Neural progenitor cell (in vitro differentiated cells): ENCODE measurements around the gene NAAA. TPM values are rescaled to one million over a fixed set of nuclear protein-coding genes. Genes with fewer than 3 reads are reported as not detected.

Experiments
- DNase-seq: peaks from one replicate; pipeline ENCODE4 v3.0.0-alpha.2; 2016; ENCODE audit warnings: low spot score
- H2AFZ ChIP-seq: fragments of 200-600 bp; sonication (generic); replicated peaks from 2 replicates; pipeline ENCODE4 v1.6.1; 2016; ENCODE audit warnings: antibody characterized with exemption
- H3F3A ChIP-seq: fragments of 200-600 bp; sonication (generic); 2 replicates; pipeline ENCODE4 v1.6.1; 2016; ENCODE audit warnings: antibody characterized with exemption, low read depth
- H3K27ac ChIP-seq: fragments of 200-600 bp; sonication (generic); 2 replicates; pipeline ENCODE4 v1.5.1; 2016; ENCODE audit warnings: mild to moderate bottlenecking
- H3K27me3 ChIP-seq: fragments of 200-600 bp; sonication (generic); 2 replicates; pipeline ENCODE4 v1.6.1; 2016; ENCODE audit warnings: mild to moderate bottlenecking, moderate library complexity
- H3K36me3 ChIP-seq: fragments of 200-600 bp; sonication (generic); 2 replicates; pipeline ENCODE4 v1.5.1; 2016
- H3K4me1 ChIP-seq: fragments of 200-600 bp; sonication (generic); 2 replicates; pipeline ENCODE4 v1.6.1; 2016; ENCODE audit warnings: mixed run types
- H3K4me2 ChIP-seq: fragments of 200-600 bp; sonication (generic); 2 replicates; pipeline ENCODE4 v1.6.1; 2016
- H3K4me3 ChIP-seq: fragments of 200-600 bp; sonication (generic); 2 replicates; pipeline ENCODE4 v1.5.1; 2016
- H3K79me2 ChIP-seq: fragments of 200-600 bp; sonication (generic); 2 replicates; pipeline ENCODE4 v1.6.1; 2016; ENCODE audit warnings: low read depth
- H3K9ac ChIP-seq: fragments of 200-600 bp; sonication (generic); 2 replicates; pipeline ENCODE4 v1.6.1; 2016
- H3K9me3 ChIP-seq: fragments of 200-600 bp; sonication (generic); 2 replicates; pipeline ENCODE4 v1.5.1; 2016; ENCODE audit warnings: low read depth
- H4K20me1 ChIP-seq: fragments of 200-600 bp; sonication (generic); 2 replicates; pipeline ENCODE4 v1.6.1; 2016; ENCODE audit warnings: low read depth
- H3K27ac Mint-ChIP-seq: 3 replicates; pipeline ENCODE4 v1.8.0; 2021; ENCODE audit warnings: mixed read lengths
- H3K27me3 Mint-ChIP-seq: 2 replicates; pipeline ENCODE4 v1.8.0; 2022; ENCODE audit warnings: low read depth, mild to moderate bottlenecking, inconsistent platforms, moderate library complexity, mixed read lengths; ENCODE audit not compliant: insufficient read depth
- H3K36me3 Mint-ChIP-seq: 3 replicates; pipeline ENCODE4 v1.8.0; 2021; ENCODE audit warnings: mixed read lengths
- H3K4me1 Mint-ChIP-seq: 3 replicates; pipeline ENCODE4 v1.8.0; 2021; ENCODE audit warnings: mixed read lengths
- H3K4me3 Mint-ChIP-seq: 3 replicates; pipeline ENCODE4 v1.8.0; 2021; ENCODE audit warnings: mild to moderate bottlenecking, moderate library complexity, mixed read lengths
- H3K9me3 Mint-ChIP-seq: 3 replicates; pipeline ENCODE4 v1.8.0; 2020; ENCODE audit warnings: mixed read lengths
- EZH2 ChIP-seq: fragments of 200-600 bp; sonication (generic); IDR thresholded peaks from 2 replicates; pipeline ENCODE4 v1.6.1; 2017; ENCODE audit warnings: antibody characterized with exemption, mild to moderate bottlenecking, moderate library complexity
- EZH2phosphoT487 ChIP-seq: fragments of 200-600 bp; sonication (generic); IDR thresholded peaks from 2 replicates; pipeline ENCODE4 v1.6.1; 2017; ENCODE audit warnings: antibody characterized with exemption
- total RNA-seq: library from RNA; depleted of rRNA; stranded (reverse); fragments of >200 nt; gene quantifications from 2 replicates; pipeline ENCODE4 v1.2.3, GENCODE V29; 2015; ENCODE audit warnings: low replicate concordance
- TF ChIP-seq, protein P1 (sequence below): fragments of 200-600 bp; sonication (generic); IDR thresholded peaks from 2 replicates; pipeline ENCODE4 v1.5.1; 2017; ENCODE audit warnings: antibody characterized with exemption, mild to moderate bottlenecking

Gene NAAA
- total RNA-seq, 1 donor from 2014 or later: 0.07 TPM

DNA sequence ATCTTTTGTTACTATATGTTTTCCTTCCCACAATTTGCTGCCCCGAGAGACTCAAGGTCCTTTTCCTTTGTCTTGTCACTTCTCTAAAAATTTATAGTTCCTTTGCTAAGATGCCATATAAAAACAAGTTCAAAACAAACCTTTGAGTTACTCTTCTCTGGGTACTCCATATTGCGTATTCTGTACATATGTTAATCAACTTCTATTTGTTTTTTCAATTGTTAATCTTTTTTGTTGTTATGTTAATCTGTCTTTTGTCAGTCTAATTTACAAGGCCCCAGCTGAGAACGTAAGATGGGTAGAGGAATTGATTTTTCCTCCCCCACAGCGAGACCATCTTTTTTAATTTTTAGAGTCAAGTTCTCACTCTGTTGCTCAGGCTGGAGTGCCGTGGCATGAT is 31.4 kb downstream of the NAAA start:
- peaks cover 4% of the 10 kb centered on the region for H3K27me3 Mint-ChIP-seq
- Histone ChIP-seq H3K4me1 (no peaks in the 10 kb centered on the region), H3K27me3 (no peaks in the 10 kb centered on the region), H3K36me3 (no peaks in the 10 kb centered on the region), H3K4me2 (no peak overlapping the region), H3K27ac (no peak overlapping the region), H3K9me3 (no peaks in the 10 kb centered on the region), H4K20me1 (no peaks in the 10 kb centered on the region), H3F3A (no peaks in the 10 kb centered on the region), H3K4me3 (no peak overlapping the region), H2AFZ (no peak overlapping the region), H3K9ac (no peak overlapping the region), H3K79me2 (no peaks in the 10 kb centered on the region)
- H3K4me3 Mint-ChIP-seq: no peak overlapping the region
- no peak overlapping the region for H3K27ac Mint-ChIP-seq
- peaks cover 4% of the 10 kb centered on the region for H3K9me3 Mint-ChIP-seq
- TF ChIP-seq EZH2 (no peak), EZH2phosphoT487 (no peak)
- TF ChIP-seq, protein P1, sequence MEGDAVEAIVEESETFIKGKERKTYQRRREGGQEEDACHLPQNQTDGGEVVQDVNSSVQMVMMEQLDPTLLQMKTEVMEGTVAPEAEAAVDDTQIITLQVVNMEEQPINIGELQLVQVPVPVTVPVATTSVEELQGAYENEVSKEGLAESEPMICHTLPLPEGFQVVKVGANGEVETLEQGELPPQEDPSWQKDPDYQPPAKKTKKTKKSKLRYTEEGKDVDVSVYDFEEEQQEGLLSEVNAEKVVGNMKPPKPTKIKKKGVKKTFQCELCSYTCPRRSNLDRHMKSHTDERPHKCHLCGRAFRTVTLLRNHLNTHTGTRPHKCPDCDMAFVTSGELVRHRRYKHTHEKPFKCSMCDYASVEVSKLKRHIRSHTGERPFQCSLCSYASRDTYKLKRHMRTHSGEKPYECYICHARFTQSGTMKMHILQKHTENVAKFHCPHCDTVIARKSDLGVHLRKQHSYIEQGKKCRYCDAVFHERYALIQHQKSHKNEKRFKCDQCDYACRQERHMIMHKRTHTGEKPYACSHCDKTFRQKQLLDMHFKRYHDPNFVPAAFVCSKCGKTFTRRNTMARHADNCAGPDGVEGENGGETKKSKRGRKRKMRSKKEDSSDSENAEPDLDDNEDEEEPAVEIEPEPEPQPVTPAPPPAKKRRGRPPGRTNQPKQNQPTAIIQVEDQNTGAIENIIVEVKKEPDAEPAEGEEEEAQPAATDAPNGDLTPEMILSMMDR: no peak
- peaks cover 2% of the 10 kb centered on the region for H3K36me3 Mint-ChIP-seq
- DNase-seq: no peak
- H3K4me1 Mint-ChIP-seq: no peaks in the 10 kb centered on the region

DNA sequence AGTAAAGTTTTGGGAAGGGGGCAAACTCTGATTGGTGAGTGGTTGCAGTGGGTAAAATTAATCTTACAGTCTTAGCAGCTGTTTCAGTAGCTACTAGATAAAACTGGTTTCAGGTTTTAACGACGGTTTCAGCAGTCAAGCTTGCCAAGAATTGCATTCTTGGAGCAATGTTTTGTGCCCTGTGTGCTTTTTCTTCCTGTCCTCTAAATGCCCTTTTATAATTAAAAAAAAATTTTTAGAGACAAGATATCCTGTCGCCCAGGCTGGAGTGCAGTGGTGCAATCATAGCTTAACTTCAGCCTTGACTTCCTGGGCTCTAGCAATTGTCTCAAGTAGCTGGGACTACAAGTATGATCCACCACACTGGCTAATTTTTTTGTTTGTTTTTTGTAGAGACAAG is 32.3 kb downstream of the NAAA start:
- Histone ChIP-seq H3K9ac (no peak overlapping the region), H3K4me2 (no peak overlapping the region), H3K79me2 (no peaks in the 10 kb centered on the region), H3K4me3 (no peak overlapping the region), H3K27ac (no peak overlapping the region), H3K27me3 (no peaks in the 10 kb centered on the region), H3K9me3 (no peaks in the 10 kb centered on the region), H4K20me1 (no peaks in the 10 kb centered on the region), H3F3A (no peaks in the 10 kb centered on the region), H3K36me3 (no peaks in the 10 kb centered on the region), H2AFZ (no peak overlapping the region), H3K4me1 (no peaks in the 10 kb centered on the region)
- TF ChIP-seq EZH2: no peak
- TF ChIP-seq, protein P1: no peak
- no peak for TF ChIP-seq EZH2phosphoT487
- Mint-ChIP-seq H3K27me3 (peaks cover 4% of the 10 kb centered on the region), H3K4me3 (no peak overlapping the region), H3K36me3 (peaks cover 2% of the 10 kb centered on the region), H3K9me3 (peaks cover 4% of the 10 kb centered on the region), H3K4me1 (no peaks in the 10 kb centered on the region), H3K27ac (no peak overlapping the region)
- no peak for DNase-seq

DNA sequence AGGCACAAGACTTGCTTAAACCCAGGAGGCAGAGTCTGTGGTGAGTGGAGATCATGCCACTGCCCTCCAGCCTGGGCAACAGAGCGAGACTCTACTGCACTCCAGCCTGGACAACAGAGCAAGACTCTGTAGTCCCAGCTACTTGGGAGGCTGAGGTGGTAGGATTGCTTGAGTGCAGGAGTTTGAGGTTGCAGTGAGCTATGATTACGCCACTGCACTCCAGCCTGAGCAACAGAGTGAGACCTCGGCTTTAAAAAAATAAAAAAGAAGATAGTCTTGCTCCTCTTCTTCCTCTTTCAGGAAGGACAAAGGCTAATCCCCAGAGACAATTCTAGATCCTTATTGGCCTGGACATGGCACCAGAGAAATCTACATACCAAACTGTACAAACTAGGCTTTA is 32.8 kb downstream of the NAAA start:
- H3K27ac ChIP-seq: no peak overlapping the region
- TF ChIP-seq EZH2: no peak
- no peak for TF ChIP-seq EZH2phosphoT487
- TF ChIP-seq, protein P1: no peak
- Mint-ChIP-seq H3K4me3 (no peak overlapping the region), H3K27me3 (peaks cover 4% of the 10 kb centered on the region), H3K4me1 (no peaks in the 10 kb centered on the region), H3K9me3 (peaks cover 4% of the 10 kb centered on the region), H3K27ac (no peak overlapping the region), H3K36me3 (peaks cover 2% of the 10 kb centered on the region)
- H2AFZ ChIP-seq: no peak overlapping the region
- H3K9me3 ChIP-seq: no peaks in the 10 kb centered on the region
- no peaks in the 10 kb centered on the region for H3F3A ChIP-seq
- no peaks in the 10 kb centered on the region for H3K4me1 ChIP-seq
- no peaks in the 10 kb centered on the region for H4K20me1 ChIP-seq
- H3K4me2 ChIP-seq: no peak overlapping the region
- no peaks in the 10 kb centered on the region for H3K36me3 ChIP-seq
- H3K4me3 ChIP-seq: no peak overlapping the region
- DNase-seq: no peak
- H3K9ac ChIP-seq: no peak overlapping the region
- H3K79me2 ChIP-seq: no peaks in the 10 kb centered on the region
- H3K27me3 ChIP-seq: no peaks in the 10 kb centered on the region

DNA sequence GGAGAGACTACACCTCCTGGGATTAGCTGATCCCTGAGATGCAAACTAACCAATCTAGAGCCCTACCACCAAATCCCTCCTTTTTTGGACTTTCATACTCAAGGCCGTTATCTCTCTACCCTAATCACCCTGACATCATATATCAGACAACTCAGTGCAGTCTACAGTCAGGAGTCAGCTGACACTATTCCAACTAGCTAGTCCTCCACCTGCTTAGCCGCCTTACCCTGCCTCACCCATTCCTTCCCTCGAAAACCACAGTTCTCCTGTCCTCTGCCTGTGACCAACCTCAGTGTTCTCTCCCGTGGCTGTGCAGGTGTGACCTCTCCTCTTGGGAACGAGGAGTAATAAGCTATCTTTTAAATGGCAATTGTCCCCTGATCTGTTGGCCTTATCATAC is 36.7 kb downstream of the NAAA start:
- Histone ChIP-seq H2AFZ (no peak overlapping the region), H3F3A (no peaks in the 10 kb centered on the region), H3K27ac (no peak overlapping the region), H3K27me3 (no peaks in the 10 kb centered on the region), H3K4me2 (no peak overlapping the region), H3K4me1 (no peaks in the 10 kb centered on the region), H4K20me1 (no peaks in the 10 kb centered on the region), H3K9ac (no peak overlapping the region), H3K36me3 (no peaks in the 10 kb centered on the region), H3K4me3 (no peak overlapping the region), H3K9me3 (no peaks in the 10 kb centered on the region), H3K79me2 (no peaks in the 10 kb centered on the region)
- peaks cover 2% of the 10 kb centered on the region for H3K9me3 Mint-ChIP-seq
- H3K27me3 Mint-ChIP-seq: peaks cover 2% of the 10 kb centered on the region
- TF ChIP-seq EZH2phosphoT487 (no peak), EZH2 (no peak)
- TF ChIP-seq, protein P1: no peak
- H3K4me1 Mint-ChIP-seq: no peaks in the 10 kb centered on the region
- no peak overlapping the region for H3K27ac Mint-ChIP-seq
- DNase-seq: no peak
- H3K4me3 Mint-ChIP-seq: no peak overlapping the region
- H3K36me3 Mint-ChIP-seq: peaks cover 2% of the 10 kb centered on the region
